GM12874 (cell line): Measurements from ENCODE around the gene SMC5.

Experiments
- CTCF ChIP-seq: IDR thresholded peaks from 2 replicates; pipeline ENCODE4 v1.5.1; 2011; ENCODE audit warnings: low read depth, mild to moderate bottlenecking, control low read depth, low read length, moderate library complexity; ENCODE audit not compliant: insufficient read depth

Gene SMC5

GRCh38 chr9:70318002-70318401, 59.2 kb downstream of the SMC5 start:
- no peak for TF ChIP-seq CTCF

- no peak for TF ChIP-seq CTCF
Measured at GRCh38 chr9:70322096-70322495, 63.3 kb downstream of the SMC5 start.

GRCh38 chr9:70324963-70325362, 66.2 kb downstream of the SMC5 start:
- no peak for TF ChIP-seq CTCF

- no peak for TF ChIP-seq CTCF
Measured at GRCh38 chr9:70340572-70340971, 81.8 kb downstream of the SMC5 start.

GRCh38 chr9:70347046-70347445, 88.3 kb downstream of the SMC5 start:
- TF ChIP-seq CTCF = no peak

- no peak for TF ChIP-seq CTCF
Measured at GRCh38 chr9:70352356-70352755, 93.6 kb downstream of the SMC5 start.

- TF ChIP-seq CTCF = peak; percentile 34; the same call in 1 of the 2 replicates
Measured at GRCh38 chr9:70352802-70353201, 94.0 kb downstream of the SMC5 start.

- TF ChIP-seq CTCF = no peak
Measured at GRCh38 chr9:70355801-70356200, 97.0 kb downstream of the SMC5 start.
